ENCODE results near the gene POLN. TPM values are rescaled to one million over a fixed set of nuclear protein-coding genes. Genes with fewer than 3 reads are reported as not detected.
"Not testable (repeated sequence)": the region's sequence is repeated elsewhere in the genome, so short reads cannot be mapped to it uniquely, and the experiment has no call there.

The POLN gene
- total RNA-seq, 1 donor from 2014 or later: 12.8 TPM

- DNase-seq (ENCODE audit: low spot score): no peak
Observed at GRCh38 chr4:2275546-2276251, 33.8 kb upstream of the POLN start.

GRCh38 chr4:2275044-2275397, 33.1 kb upstream of the POLN start:
- DNase-seq (ENCODE audit: low spot score): not testable (repeated sequence)

GRCh38 chr4:2274320-2275043, 32.6 kb upstream of the POLN start:
- no peak for DNase-seq (ENCODE audit: low spot score)

- DNase-seq (ENCODE audit: low spot score): no peak
Observed at GRCh38 chr4:2273657-2274319, 31.9 kb upstream of the POLN start.

- no peak for DNase-seq (ENCODE audit: low spot score)
Observed at GRCh38 chr4:2273221-2273620, 31.3 kb upstream of the POLN start.

- no peak for DNase-seq (ENCODE audit: low spot score)
Observed at GRCh38 chr4:2272828-2273120, 30.9 kb upstream of the POLN start.

- DNase-seq (ENCODE audit: low spot score): no peak
Observed at GRCh38 chr4:2272026-2272827, 30.3 kb upstream of the POLN start.

GRCh38 chr4:2271279-2272025, 29.5 kb upstream of the POLN start:
- DNase-seq (ENCODE audit: low spot score): no peak

- DNase-seq (ENCODE audit: low spot score): no peak
Observed at GRCh38 chr4:2270341-2271165, 28.6 kb upstream of the POLN start.

- DNase-seq (ENCODE audit: low spot score): no peak
Observed at GRCh38 chr4:2269618-2270163, 27.8 kb upstream of the POLN start.

- no peak for DNase-seq (ENCODE audit: low spot score)
Observed at GRCh38 chr4:2269206-2269531, 27.2 kb upstream of the POLN start.

- DNase-seq (ENCODE audit: low spot score): no peak
Observed at GRCh38 chr4:2268357-2269205, 26.7 kb upstream of the POLN start.

- no peak for DNase-seq (ENCODE audit: low spot score)
Observed at GRCh38 chr4:2267841-2268240, 25.9 kb upstream of the POLN start.

GRCh38 chr4:2267320-2267811, 25.4 kb upstream of the POLN start:
- no peak for DNase-seq (ENCODE audit: low spot score)

GRCh38 chr4:2266821-2267220, 24.9 kb upstream of the POLN start:
- no peak for DNase-seq (ENCODE audit: low spot score)

- DNase-seq (ENCODE audit: low spot score): no peak
Observed at GRCh38 chr4:2266181-2266580, 24.3 kb upstream of the POLN start.

GRCh38 chr4:2265113-2266110, 23.5 kb upstream of the POLN start:
- DNase-seq (ENCODE audit: low spot score): no peak
